Esophagus squamous epithelium (tissue), 4 donors: ENCODE measurements around the gene ANTXR2.

Experiments
- CTCF ChIP-seq, 6 experiments: fragments of 450-650 bp in 4 of 6; fragments of 200-600 bp in 2 of 6; sonication (generic) in 2 of 6; IDR thresholded peaks; one replicate each; pipeline ENCODE4 v1.5.1; 2016 to 2019; ENCODE audit warnings: antibody characterized with exemption in 6 of 6, mild to moderate bottlenecking in 4 of 6, moderate library complexity in 4 of 6
- POLR2A ChIP-seq, 4 donors: fragments of 450-650 bp; IDR thresholded peaks; one replicate each; pipeline ENCODE4 v1.6.1; 2017; ENCODE audit warnings: antibody characterized with exemption in 4 of 4, mild to moderate bottlenecking in 4 of 4, moderate library complexity in 3 of 4

GRCh38 chr4:79882806-79883205, 190.2 kb downstream of the ANTXR2 start:
- TF ChIP-seq CTCF (IDR thresholded peaks at IDR 0.05) = no peak
- no peak for TF ChIP-seq POLR2A (IDR thresholded peaks at IDR 0.05)
